ENCODE measurements around the gene KLHL8.

GRCh38 chr4:87258677-87259076 is 38.3 kb upstream of the KLHL8 start:
- TF ChIP-seq EZH2 (IDR thresholded peaks at IDR 0.05) (no peak), POLR2AphosphoS5 (IDR thresholded peaks at IDR 0.05; ENCODE audit: borderline replicate concordance, low read depth, low read length) (no peak)
